CD4-positive, alpha-beta T cell (primary cell): ENCODE measurements around the gene PSMC4. TPM values are rescaled to one million over a fixed set of nuclear protein-coding genes. Genes with fewer than 3 reads are reported as not detected.

Source experiments
- ATAC-seq: fragments of 200-7000 bp; cut with Tn5 transposase; one replicate; pipeline ENCODE4 v1.10.0; 2022; ENCODE audit warnings: mild to moderate bottlenecking; ENCODE audit not compliant: poor library complexity
- CTCF ChIA-PET: fragments of 350-600 bp; sonication (Branson Sonifier 250); formaldehyde crosslinking; loops from one replicate; lab custom pipeline; 2021; ENCODE audit warnings: antibody characterized with exemption, inconsistent platforms; lab: Charles Lee
- POLR2A ChIA-PET: fragments of 350-600 bp; sonication (Branson Sonifier 250); formaldehyde crosslinking; loops from one replicate; lab custom pipeline; 2021; ENCODE audit warnings: antibody characterized with exemption, inconsistent platforms; lab: Charles Lee
- DNase-seq, 14 experiments: peaks; one replicate each; pipeline ENCODE4 v3.0.0-alpha.2; 2013 to 2020; ENCODE audit warnings: mixed read lengths in 2 of 14
- H3K27ac ChIP-seq, 2 donors: one replicate each; pipeline versions ENCODE4 v1.5.1 to v1.7.0; 2013; ENCODE audit warnings: low read length in 2 of 2, low read depth in 1 of 2, mild to moderate bottlenecking in 1 of 2
- H3K27me3 ChIP-seq, 2 experiments: 1 replicate in 1 of 2; 2 replicates in 1 of 2; pipeline versions ENCODE4 v1.6.1 to v1.7.0; 2013; ENCODE audit warnings: low read length in 2 of 2, control low read depth in 1 of 2, mild to moderate bottlenecking in 1 of 2, moderate library complexity in 1 of 2; ENCODE audit not compliant: insufficient read depth in 2 of 2, control insufficient read depth in 1 of 2
- H3K36me3 ChIP-seq: one replicate; pipeline ENCODE4 v1.6.1; 2013; ENCODE audit warnings: low read length, control low read depth; ENCODE audit not compliant: insufficient read depth
- H3K4me1 ChIP-seq: one replicate; pipeline ENCODE4 v1.6.1; 2013; ENCODE audit warnings: low read length, control low read depth; ENCODE audit not compliant: insufficient read depth
- H3K4me3 ChIP-seq: one replicate; pipeline ENCODE4 v1.5.1; 2013; ENCODE audit warnings: mild to moderate bottlenecking, low read length, moderate library complexity
- H3K9me3 ChIP-seq, 2 experiments: 1 replicate in 1 of 2; 2 replicates in 1 of 2; pipeline versions ENCODE4 v1.6.1 to v1.7.0; 2013; ENCODE audit warnings: low read length in 2 of 2, mild to moderate bottlenecking in 2 of 2, control low read depth in 1 of 2, moderate library complexity in 1 of 2; ENCODE audit not compliant: control insufficient read depth in 1 of 2, insufficient read depth in 1 of 2
- H3K27ac Mint-ChIP-seq: one replicate; pipeline ENCODE4 v1.8.0; 2020; ENCODE audit warnings: mixed read lengths
- H3K27me3 Mint-ChIP-seq: one replicate; pipeline ENCODE4 v1.8.0; 2021; ENCODE audit warnings: mixed read lengths
- H3K36me3 Mint-ChIP-seq: one replicate; pipeline ENCODE4 v1.8.0; 2021; ENCODE audit warnings: low read depth, mixed read lengths
- H3K4me1 Mint-ChIP-seq: one replicate; pipeline ENCODE4 v1.8.0; 2021; ENCODE audit warnings: low read depth, mixed read lengths
- H3K4me3 Mint-ChIP-seq: one replicate; pipeline ENCODE4 v1.8.0; 2020; ENCODE audit warnings: mild to moderate bottlenecking, mixed read lengths
- H3K9me3 Mint-ChIP-seq: one replicate; pipeline ENCODE4 v1.8.0; 2020; ENCODE audit warnings: mixed read lengths
- intact Hi-C, 2 experiments: fragments of 100-400 bp; cut with DNase I in 1 of 2; cut with micrococcal nuclease in 1 of 2; formaldehyde crosslinking; loops; one replicate each; pipeline versions ENCODE4 v1.15.1 to v1.9.0; 2023 to 2025; cut with DNase I, micrococcal nuclease
- total RNA-seq, 174 experiments: library from RNA in 2 of 174; stranded (reverse) in 2 of 174; gene quantifications; one replicate each; pipeline ENCODE4 v1.2.3 and lab custom pipeline; 2021 to 2026
- TF ChIP-seq, protein P1 (sequence below): fragments of 200-600 bp; IDR thresholded peaks from one replicate; pipeline ENCODE4 v1.8.0; 2022; ENCODE audit warnings: antibody characterized with exemption, mild to moderate bottlenecking

The PSMC4 gene
- total RNA-seq, 2 experiments from 2014 or later: 61.3 to 67.4 TPM

DNA sequence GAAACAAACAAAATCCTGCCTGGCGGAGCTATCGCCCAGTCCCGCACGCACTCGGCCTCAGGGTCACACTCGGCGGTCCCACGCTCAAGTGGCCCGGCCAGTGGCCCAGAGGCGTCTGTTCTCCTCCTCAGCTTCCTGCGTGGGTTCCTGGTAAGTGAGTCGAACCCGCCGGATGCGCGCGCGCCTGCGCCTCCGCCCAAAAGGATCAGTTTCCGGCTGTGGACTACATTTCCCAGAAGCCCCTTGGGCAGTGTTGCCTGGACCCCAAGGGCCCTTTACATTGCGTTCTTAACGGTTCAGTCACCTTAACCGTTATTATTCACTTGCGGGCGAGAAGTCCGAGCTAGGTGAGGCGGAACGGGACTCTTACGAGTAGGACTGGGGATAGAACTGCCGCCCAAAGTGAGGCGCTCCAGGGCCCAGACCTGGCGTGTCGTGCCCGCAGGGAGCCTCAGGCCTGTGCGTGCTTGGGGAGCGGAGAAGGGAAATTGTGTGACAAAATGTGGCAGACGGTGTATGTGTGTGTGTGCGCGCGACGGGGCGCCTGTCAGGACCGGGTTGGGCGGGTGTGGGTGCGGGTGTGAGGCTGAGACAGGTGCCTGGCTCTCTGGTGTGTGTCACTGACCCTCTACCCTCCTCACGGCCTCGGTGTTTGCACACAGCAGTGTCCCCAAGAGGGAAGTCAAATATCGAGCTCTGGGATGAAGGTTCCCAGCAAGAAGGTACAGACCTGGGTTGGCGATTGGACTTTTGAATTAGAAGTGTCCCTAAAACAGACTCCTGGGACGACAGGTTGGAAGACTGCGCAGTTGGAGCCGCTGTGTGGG lies 26.1 kb downstream of the PSMC4 start, which contains the start of gene ZNF546:
Gene ZNF546 (plus strand): TSS at position 250 of the 827 bp plus-strand sequence. CDS start 1,267 bp downstream, outside the sequence.
- H3K4me3 ChIP-seq: peak within 1 kb of the TSS; percentile 71
- ATAC-seq (peak; percentile 92), DNase-seq (peak; percentile 81 to 96 (median 86))
- Mint-ChIP-seq H3K36me3 (peaks cover 28% of the 10 kb centered on the region), H3K4me1 (peaks cover 52% of the 10 kb centered on the region), H3K27ac (peak within 1 kb of the TSS; percentile 84), H3K4me3 (peak within 1 kb of the TSS; percentile 96), H3K9me3 (peaks cover 6% of the 10 kb centered on the region), H3K27me3 (no peaks in the 10 kb centered on the region)
- peak within 1 kb of the TSS; percentile 84 to 85 for H3K27ac ChIP-seq
- H3K9me3 ChIP-seq: peaks cover 8 to 12% of the 10 kb centered on the region in 2 experiments
- H3K4me1 ChIP-seq: peaks cover 24% of the 10 kb centered on the region
- no peaks in the 10 kb centered on the region for H3K36me3 ChIP-seq
- intact Hi-C loops: loop anchor here (1.0 to 10.0 kb wide), 6 partner anchors 26 to 198 kb away; partner anchors contain the start of genes PSMC4 (in 2 of the 2), ZNF780B (in 2 of the 2), MAP3K10 (in 1 of the 2) and ZNF780A (in 1 of the 2)
- TF ChIP-seq, protein P1, sequence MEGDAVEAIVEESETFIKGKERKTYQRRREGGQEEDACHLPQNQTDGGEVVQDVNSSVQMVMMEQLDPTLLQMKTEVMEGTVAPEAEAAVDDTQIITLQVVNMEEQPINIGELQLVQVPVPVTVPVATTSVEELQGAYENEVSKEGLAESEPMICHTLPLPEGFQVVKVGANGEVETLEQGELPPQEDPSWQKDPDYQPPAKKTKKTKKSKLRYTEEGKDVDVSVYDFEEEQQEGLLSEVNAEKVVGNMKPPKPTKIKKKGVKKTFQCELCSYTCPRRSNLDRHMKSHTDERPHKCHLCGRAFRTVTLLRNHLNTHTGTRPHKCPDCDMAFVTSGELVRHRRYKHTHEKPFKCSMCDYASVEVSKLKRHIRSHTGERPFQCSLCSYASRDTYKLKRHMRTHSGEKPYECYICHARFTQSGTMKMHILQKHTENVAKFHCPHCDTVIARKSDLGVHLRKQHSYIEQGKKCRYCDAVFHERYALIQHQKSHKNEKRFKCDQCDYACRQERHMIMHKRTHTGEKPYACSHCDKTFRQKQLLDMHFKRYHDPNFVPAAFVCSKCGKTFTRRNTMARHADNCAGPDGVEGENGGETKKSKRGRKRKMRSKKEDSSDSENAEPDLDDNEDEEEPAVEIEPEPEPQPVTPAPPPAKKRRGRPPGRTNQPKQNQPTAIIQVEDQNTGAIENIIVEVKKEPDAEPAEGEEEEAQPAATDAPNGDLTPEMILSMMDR: no peak
- CTCF ChIA-PET: interaction anchor here (1.1 to 2.9 kb wide), 2 partner anchors 26 to 93 kb away, joined by 3 to 13 read pairs; partner anchors contain the start of gene PSMC4
- POLR2A ChIA-PET: interaction anchor here (0.6 to 2.6 kb wide), 13 partner anchors 9 to 1778 kb away, joined by 3 to 53 read pairs (median 4); partner anchors contain the start of genes C19orf47, PSMC4 and ZNF780A
- no peaks in the 10 kb centered on the region for H3K27me3 ChIP-seq

DNA sequence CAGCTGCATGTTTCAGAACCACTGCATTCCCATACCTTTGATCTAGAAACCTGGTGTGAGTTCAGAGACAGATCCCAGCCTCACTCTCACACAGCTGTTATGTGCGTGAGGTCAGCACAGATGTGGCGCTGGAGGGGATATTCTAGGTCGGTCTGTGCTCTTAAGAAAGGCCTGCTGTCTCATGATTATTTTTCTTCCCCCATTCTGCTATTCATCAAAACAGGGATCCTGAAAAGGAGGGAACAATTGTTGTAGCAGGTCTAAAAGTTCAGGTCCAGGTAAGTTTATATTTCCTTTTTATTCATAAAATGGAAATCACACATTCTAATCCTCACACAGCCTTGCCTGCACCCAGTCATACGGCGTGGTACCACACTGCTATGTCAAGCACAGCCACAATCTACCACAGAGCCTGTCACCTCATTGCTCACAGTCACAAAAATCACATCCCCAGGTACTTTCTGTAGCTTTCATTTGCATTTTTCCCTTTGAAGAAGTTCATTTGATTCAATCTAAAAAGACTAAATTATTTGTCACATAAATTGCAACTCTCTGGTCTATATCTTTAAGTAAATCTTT lies 26.8 kb downstream of the PSMC4 start:
- H3K27me3 Mint-ChIP-seq: no peaks in the 10 kb centered on the region
- POLR2A ChIA-PET: interaction anchor here (0.9 to 2.6 kb wide), 4 partner anchors 9 to 93 kb away, joined by 3 to 53 read pairs (median 9); partner anchors contain the start of genes PSMC4 and ZNF780A

More for the DNA sequence above, 26.8 kb downstream of the PSMC4 start:
- CTCF ChIA-PET: interaction anchor here (2.9 kb wide), 1 partner anchor 27 kb away, joined by 13 read pairs; the partner anchor contains the start of gene PSMC4
- TF ChIP-seq, protein P1: no peak
- Histone ChIP-seq H3K27ac (peak overlapping the region; percentile 84 to 85), H3K4me1 (peaks cover 24% of the 10 kb centered on the region), H3K36me3 (no peaks in the 10 kb centered on the region), H3K9me3 (peaks cover 8 to 12% of the 10 kb centered on the region in 2 experiments), H3K27me3 (no peaks in the 10 kb centered on the region), H3K4me3 (peak overlapping the region; percentile 71)
- peaks cover 6% of the 10 kb centered on the region for H3K9me3 Mint-ChIP-seq
- DNase-seq: peak in 3 of 14 experiments; percentile 19 to 36 (median 32)
- peak overlapping the region; percentile 84 for H3K27ac Mint-ChIP-seq
- peaks cover 45% of the 10 kb centered on the region for H3K4me1 Mint-ChIP-seq
- H3K36me3 Mint-ChIP-seq: peaks cover 29% of the 10 kb centered on the region
- peak overlapping the region; percentile 96 for H3K4me3 Mint-ChIP-seq
- peak; percentile 25 for ATAC-seq
- intact Hi-C loops: loop anchor here (5.0 to 10.0 kb wide), 5 partner anchors 57 to 197 kb away; partner anchors contain the start of genes ZNF780B (in 2 of the 2), MAP3K10 (in 1 of the 2) and ZNF780A (in 1 of the 2)
